ENCODE results near the gene TMOD2. TPM values are rescaled to one million over a fixed set of nuclear protein-coding genes. Genes with fewer than 3 reads are reported as not detected.

TMOD2 gene
- total RNA-seq, 1 experiment from 2014 or later, result 5.7 TPM

DNA sequence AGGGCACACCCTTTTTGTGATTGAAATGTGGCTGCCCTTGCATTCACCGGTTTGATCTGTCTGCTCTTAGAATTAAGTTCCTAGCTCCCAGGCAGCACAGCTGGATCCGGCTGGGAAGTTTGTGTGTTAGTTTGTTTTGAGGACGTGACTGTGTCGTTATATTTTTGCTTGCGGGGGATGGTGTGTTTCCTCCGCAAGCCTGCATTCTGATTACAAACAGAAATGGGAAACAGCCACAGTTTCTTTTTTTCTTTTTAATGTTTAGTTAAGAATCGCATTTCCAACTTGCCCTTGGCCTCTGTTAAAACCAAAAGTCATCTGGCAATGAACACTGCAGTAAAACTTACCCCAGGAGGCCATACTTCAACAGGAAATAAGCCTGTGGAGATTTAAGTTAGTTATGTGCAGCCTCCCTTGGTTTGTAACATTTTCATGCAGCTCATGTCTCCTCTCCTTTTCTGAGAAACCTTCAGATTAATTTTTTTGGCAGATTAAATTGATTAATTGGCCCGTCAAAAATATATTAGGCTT is 78.9 kb downstream of the TMOD2 start:
- H3K4me2 ChIP-seq (ENCODE audit: low read length), result peak overlapping the region; percentile 82
- H3K4me3 ChIP-seq (replicated peaks in 1 of 2; ENCODE audit: low read depth in 1 of 2, low read length in 2 of 2), result peak overlapping the region; percentile 76 to 83
- intact Hi-C loops (cut with micrococcal nuclease), result no loop called here
- peaks cover 35 to 45% of the 10 kb centered on the region in 2 experiments for H3K4me1 ChIP-seq (ENCODE audit: control insufficient read depth in 1 of 2, insufficient read depth in 2 of 2, low read length in 2 of 2)
- peaks cover 59% of the 10 kb centered on the region for H3K79me2 ChIP-seq (ENCODE audit: insufficient read depth, low read length)
- no peaks in the 10 kb centered on the region for H3K9me3 ChIP-seq (ENCODE audit: control insufficient read depth in 1 of 2, insufficient read depth in 1 of 2, low read depth in 1 of 2, low read length in 2 of 2)
- no peak for TF ChIP-seq TCF7L2 (IDR thresholded peaks at IDR 0.05; ENCODE audit: borderline replicate concordance, extremely low read depth, insufficient read depth, insufficient read length)
- peak; percentile 10; the same call in 1 of the 2 replicates for TF ChIP-seq FOSL1 (IDR thresholded peaks at IDR 0.05; ENCODE audit: low read depth)
- no peaks in the 10 kb centered on the region for H3K9me2 ChIP-seq (ENCODE audit: insufficient read depth)
- no peaks in the 10 kb centered on the region for H3K36me3 ChIP-seq (ENCODE audit: control insufficient read depth in 1 of 2, insufficient read depth in 2 of 2, low read length in 2 of 2)
- DNase-seq (ENCODE audit: low read depth, low spot score) (no peak), ATAC-seq (no peak)
- ChIA-PET RAD21 (ENCODE audit: low non-redundant PET in 1 of 2, low total read pairs in 2 of 2, uncharacterized antibody in 2 of 2, unreplicated experiment in 2 of 2) (no interaction called here), POLR2A (interaction anchor here (1.0 to 2.3 kb wide), 3 partner anchors 11 to 18 kb away, joined by 3 to 6 read pairs (median 3); no protein-coding TSS in a partner anchor), CTCF (no interaction called here)
- H3K9ac ChIP-seq (ENCODE audit: low read length), result peak overlapping the region; percentile 82
- peak overlapping the region; percentile 91 for H3K27ac ChIP-seq (ENCODE audit: low read depth, low read length)
- 0 out of 2 replicates have a peak, but pooled peaks cover 4% of the 10 kb centered on the region for H4K20me1 ChIP-seq (ENCODE audit: insufficient read depth)
- no TSS peak for BruUV-seq (replicated peaks)
- no peak overlapping the region for H2AFZ ChIP-seq (ENCODE audit: low read depth, low read length, poor library complexity, severe bottlenecking)
- H3K27me3 ChIP-seq (ENCODE audit: insufficient read depth, low read length), result no peaks in the 10 kb centered on the region

DNA sequence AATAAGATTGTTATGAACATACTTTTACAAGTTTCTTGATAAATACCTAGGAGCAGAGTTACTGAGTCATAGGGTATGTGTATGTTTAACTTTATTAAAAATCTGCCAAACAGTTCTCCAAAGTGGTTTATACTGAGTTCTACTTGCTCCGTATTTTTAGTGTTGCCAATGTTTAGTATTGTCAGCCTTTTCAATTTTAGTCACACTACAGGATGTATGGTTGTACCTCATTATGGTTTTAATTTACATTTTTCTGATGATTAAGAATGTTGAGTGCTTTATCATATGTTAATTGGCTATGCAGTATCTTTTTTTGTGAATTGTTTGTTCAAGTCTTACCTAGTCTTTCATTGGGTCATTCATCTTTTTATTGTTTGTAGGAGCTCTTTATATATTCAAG is 82.4 kb downstream of the TMOD2 start:
- Histone ChIP-seq H3K4me2 (ENCODE audit: low read length) (no peak overlapping the region), H3K27ac (ENCODE audit: low read depth, low read length) (no peak overlapping the region), H2AFZ (ENCODE audit: low read depth, low read length, poor library complexity, severe bottlenecking) (no peak overlapping the region), H3K9ac (ENCODE audit: low read length) (no peak overlapping the region), H3K4me3 (replicated peaks in 1 of 2; ENCODE audit: low read depth in 1 of 2, low read length in 2 of 2) (no peak overlapping the region), H3K27me3 (ENCODE audit: insufficient read depth, low read length) (no peaks in the 10 kb centered on the region), H3K4me1 (ENCODE audit: control insufficient read depth in 1 of 2, insufficient read depth in 2 of 2, low read length in 2 of 2) (peaks cover 50 to 60% of the 10 kb centered on the region in 2 experiments), H3K79me2 (ENCODE audit: insufficient read depth, low read length) (peaks cover 93% of the 10 kb centered on the region), H3K9me2 (ENCODE audit: insufficient read depth) (no peaks in the 10 kb centered on the region), H4K20me1 (ENCODE audit: insufficient read depth) (0 out of 2 replicates have a peak, but pooled peaks cover 4% of the 10 kb centered on the region), H3K9me3 (ENCODE audit: control insufficient read depth in 1 of 2, insufficient read depth in 1 of 2, low read depth in 1 of 2, low read length in 2 of 2) (no peaks in the 10 kb centered on the region), H3K36me3 (ENCODE audit: control insufficient read depth in 1 of 2, insufficient read depth in 2 of 2, low read length in 2 of 2) (no peaks in the 10 kb centered on the region)
- ATAC-seq (no peak), DNase-seq (ENCODE audit: low read depth, low spot score) (no peak)
- CTCF ChIA-PET, result no interaction called here
- intact Hi-C loops (cut with micrococcal nuclease), result no loop called here
- no TSS peak for BruUV-seq (replicated peaks)
- TF ChIP-seq FOSL1 (IDR thresholded peaks at IDR 0.05; ENCODE audit: low read depth), result no peak
- TF ChIP-seq CBX3 (IDR thresholded peaks at IDR 0.05; ENCODE audit: low read depth), result no peak
- TF ChIP-seq POLR2A (IDR thresholded peaks at IDR 0.05; ENCODE audit: borderline replicate concordance, extremely low read depth, insufficient read depth, insufficient read length), result no peak
- no peak for TF ChIP-seq SRF (IDR thresholded peaks at IDR 0.05; ENCODE audit: low read depth)
- no peak for TF ChIP-seq SIN3A (IDR thresholded peaks at IDR 0.05; ENCODE audit: low read depth)
- no peak for TF ChIP-seq EZH2phosphoT487 (IDR thresholded peaks at IDR 0.05; ENCODE audit: borderline replicate concordance)
- TF ChIP-seq, protein P1, sequence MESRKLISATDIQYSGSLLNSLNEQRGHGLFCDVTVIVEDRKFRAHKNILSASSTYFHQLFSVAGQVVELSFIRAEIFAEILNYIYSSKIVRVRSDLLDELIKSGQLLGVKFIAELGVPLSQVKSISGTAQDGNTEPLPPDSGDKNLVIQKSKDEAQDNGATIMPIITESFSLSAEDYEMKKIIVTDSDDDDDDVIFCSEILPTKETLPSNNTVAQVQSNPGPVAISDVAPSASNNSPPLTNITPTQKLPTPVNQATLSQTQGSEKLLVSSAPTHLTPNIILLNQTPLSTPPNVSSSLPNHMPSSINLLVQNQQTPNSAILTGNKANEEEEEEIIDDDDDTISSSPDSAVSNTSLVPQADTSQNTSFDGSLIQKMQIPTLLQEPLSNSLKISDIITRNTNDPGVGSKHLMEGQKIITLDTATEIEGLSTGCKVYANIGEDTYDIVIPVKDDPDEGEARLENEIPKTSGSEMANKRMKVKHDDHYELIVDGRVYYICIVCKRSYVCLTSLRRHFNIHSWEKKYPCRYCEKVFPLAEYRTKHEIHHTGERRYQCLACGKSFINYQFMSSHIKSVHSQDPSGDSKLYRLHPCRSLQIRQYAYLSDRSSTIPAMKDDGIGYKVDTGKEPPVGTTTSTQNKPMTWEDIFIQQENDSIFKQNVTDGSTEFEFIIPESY (IDR thresholded peaks at IDR 0.05; ENCODE audit: extremely low read depth, insufficient replicate concordance, low read length), result no peak
- no peak for TF ChIP-seq REST (IDR thresholded peaks at IDR 0.05; ENCODE audit: low read depth)
- TF ChIP-seq, protein P2, sequence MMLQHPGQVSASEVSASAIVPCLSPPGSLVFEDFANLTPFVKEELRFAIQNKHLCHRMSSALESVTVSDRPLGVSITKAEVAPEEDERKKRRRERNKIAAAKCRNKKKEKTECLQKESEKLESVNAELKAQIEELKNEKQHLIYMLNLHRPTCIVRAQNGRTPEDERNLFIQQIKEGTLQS (IDR thresholded peaks at IDR 0.05), result no peak
- RAD21 ChIA-PET (ENCODE audit: low non-redundant PET in 1 of 2, low total read pairs in 2 of 2, uncharacterized antibody in 2 of 2, unreplicated experiment in 2 of 2), result interaction anchor here in 1 of 2 experiments (0.6 kb wide), 1 partner anchor 74 kb away, joined by 4 read pairs; no protein-coding TSS in a partner anchor
- POLR2A ChIA-PET, result no interaction called here
